DOHH2 (cell line): ENCODE data around the gene COL12A1.

ENCODE experiments used
- EZH2phosphoT487 ChIP-seq: fragments of 200-600 bp; sonication (generic); IDR thresholded peaks from 2 replicates; pipeline ENCODE4 v1.6.1; 2017; ENCODE audit warnings: borderline replicate concordance, mild to moderate bottlenecking, antibody characterized with exemption, low read length, moderate library complexity, mixed read lengths
- TF ChIP-seq, protein P1 (sequence below): fragments of 200-600 bp; sonication (generic); IDR thresholded peaks from one replicate; pipeline ENCODE4 v1.5.1; 2014; ENCODE audit warnings: antibody characterized with exemption, mild to moderate bottlenecking, low read depth, low read length; ENCODE audit not compliant: poor library complexity, severe bottlenecking

DNA sequence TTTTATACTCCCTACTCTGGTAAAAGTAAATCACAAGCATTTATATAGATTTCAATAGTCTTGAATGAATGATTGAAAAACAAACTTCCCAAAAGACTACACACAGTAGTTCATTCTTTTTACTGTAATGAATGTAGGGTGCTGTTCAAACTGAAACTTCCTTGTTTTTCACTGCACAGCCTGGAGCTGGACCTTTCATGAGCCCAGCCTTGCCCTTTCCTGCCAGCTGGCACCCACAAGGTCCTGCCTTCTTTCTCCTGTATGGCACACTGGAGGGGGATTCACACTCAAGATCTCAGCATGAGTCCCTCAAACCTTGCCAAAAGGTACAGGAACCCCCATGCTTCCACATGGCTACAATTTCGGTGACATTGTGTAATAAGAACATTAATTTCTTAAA is 50.9 kb downstream of the COL12A1 start:
- TF ChIP-seq, protein P1, sequence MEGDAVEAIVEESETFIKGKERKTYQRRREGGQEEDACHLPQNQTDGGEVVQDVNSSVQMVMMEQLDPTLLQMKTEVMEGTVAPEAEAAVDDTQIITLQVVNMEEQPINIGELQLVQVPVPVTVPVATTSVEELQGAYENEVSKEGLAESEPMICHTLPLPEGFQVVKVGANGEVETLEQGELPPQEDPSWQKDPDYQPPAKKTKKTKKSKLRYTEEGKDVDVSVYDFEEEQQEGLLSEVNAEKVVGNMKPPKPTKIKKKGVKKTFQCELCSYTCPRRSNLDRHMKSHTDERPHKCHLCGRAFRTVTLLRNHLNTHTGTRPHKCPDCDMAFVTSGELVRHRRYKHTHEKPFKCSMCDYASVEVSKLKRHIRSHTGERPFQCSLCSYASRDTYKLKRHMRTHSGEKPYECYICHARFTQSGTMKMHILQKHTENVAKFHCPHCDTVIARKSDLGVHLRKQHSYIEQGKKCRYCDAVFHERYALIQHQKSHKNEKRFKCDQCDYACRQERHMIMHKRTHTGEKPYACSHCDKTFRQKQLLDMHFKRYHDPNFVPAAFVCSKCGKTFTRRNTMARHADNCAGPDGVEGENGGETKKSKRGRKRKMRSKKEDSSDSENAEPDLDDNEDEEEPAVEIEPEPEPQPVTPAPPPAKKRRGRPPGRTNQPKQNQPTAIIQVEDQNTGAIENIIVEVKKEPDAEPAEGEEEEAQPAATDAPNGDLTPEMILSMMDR = no peak
- TF ChIP-seq EZH2phosphoT487 = no peak
